ENCODE results near the gene CT47C1. TPM values are rescaled to one million over a fixed set of nuclear protein-coding genes. Genes with fewer than 3 reads are reported as not detected.

CT47C1 gene
- polyA plus RNA-seq, 1 of the 3 experiments (the other 2 are of a cell fraction), result not detected

DNA sequence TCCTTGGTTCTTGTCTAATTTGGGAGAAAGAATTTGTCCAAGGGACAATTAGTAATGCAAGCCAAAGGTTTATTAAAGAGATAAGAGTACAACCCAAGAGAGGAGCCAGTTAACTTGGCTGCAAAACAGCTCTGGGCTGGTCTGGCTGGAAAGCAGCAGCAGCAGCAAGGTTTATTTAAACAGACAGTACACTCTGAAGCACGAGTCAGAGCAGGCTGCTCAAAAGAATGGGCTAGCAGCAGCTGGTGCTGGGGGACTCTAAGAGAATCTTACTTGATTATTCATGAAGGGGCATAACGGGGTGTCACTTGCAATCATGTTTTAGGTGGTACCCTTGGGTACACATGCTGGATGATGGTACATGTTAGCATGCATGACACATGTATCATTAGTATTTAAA lies 17.1 kb upstream of the CT47C1 start:
- Histone ChIP-seq H3K4me3 (ENCODE audit: low read depth in 2 of 2, low read length in 1 of 2) (no peak overlapping the region), H3K4me1 (ENCODE audit: control insufficient read depth in 1 of 2, insufficient read depth in 2 of 2, low read depth in 1 of 2, low read length in 1 of 2) (no peaks in the 10 kb centered on the region), H3K9me3 (no peaks in the 10 kb centered on the region), H3K4me2 (no peak overlapping the region), H3K9me2 (no peaks in the 10 kb centered on the region), H3F3A (replicated peaks; ENCODE audit: insufficient read depth) (no peaks in the 10 kb centered on the region), H3K9ac (no peak overlapping the region), H4K20me1 (ENCODE audit: insufficient read depth) (no peaks in the 10 kb centered on the region), H3K79me2 (ENCODE audit: insufficient read depth) (no peaks in the 10 kb centered on the region), H3K36me3 (replicated peaks in 1 of 2; ENCODE audit: control insufficient read depth in 1 of 2, insufficient read depth in 2 of 2, low read length in 1 of 2) (no peaks in the 10 kb centered on the region), H3K27ac (ENCODE audit: low read depth in 2 of 2, low read length in 1 of 2) (no peak overlapping the region), H3K27me3 (ENCODE audit: insufficient read depth) (no peaks in the 10 kb centered on the region), H2AFZ (ENCODE audit: low read depth) (no peak overlapping the region)
- ChIA-PET CTCF (interaction anchor here (1.1 kb wide), 1 partner anchor 10 kb away, joined by 3 read pairs; no protein-coding TSS in a partner anchor), POLR2A (no interaction called here)
- DNase-seq, result no peak
- WGBS (ENCODE audit: low lambda C conversion rate), result 18% methylated on average over 2 of the region's 2 CpGs
- TF ChIP-seq TCF12 (IDR thresholded peaks at IDR 0.05) (no peak), SIN3A (IDR thresholded peaks at IDR 0.05; ENCODE audit: borderline replicate concordance, low read depth, low read length) (no peak), FOXM1 (IDR thresholded peaks at IDR 0.05; ENCODE audit: low read depth) (no peak), RAD21 (IDR thresholded peaks at IDR 0.05; ENCODE audit: low read length) (no peak), TAF1 (IDR thresholded peaks at IDR 0.05; ENCODE audit: borderline replicate concordance, low read depth, low read length) (no peak), MEF2A (IDR thresholded peaks at IDR 0.05; ENCODE audit: borderline replicate concordance, low read depth) (no peak), ELF1 (IDR thresholded peaks at IDR 0.05) (no peak), GABPA (IDR thresholded peaks at IDR 0.05; ENCODE audit: low read depth) (no peak), EZH2phosphoT487 (IDR thresholded peaks at IDR 0.05; ENCODE audit: borderline replicate concordance, low read depth) (no peak)
- TF ChIP-seq, protein P1, sequence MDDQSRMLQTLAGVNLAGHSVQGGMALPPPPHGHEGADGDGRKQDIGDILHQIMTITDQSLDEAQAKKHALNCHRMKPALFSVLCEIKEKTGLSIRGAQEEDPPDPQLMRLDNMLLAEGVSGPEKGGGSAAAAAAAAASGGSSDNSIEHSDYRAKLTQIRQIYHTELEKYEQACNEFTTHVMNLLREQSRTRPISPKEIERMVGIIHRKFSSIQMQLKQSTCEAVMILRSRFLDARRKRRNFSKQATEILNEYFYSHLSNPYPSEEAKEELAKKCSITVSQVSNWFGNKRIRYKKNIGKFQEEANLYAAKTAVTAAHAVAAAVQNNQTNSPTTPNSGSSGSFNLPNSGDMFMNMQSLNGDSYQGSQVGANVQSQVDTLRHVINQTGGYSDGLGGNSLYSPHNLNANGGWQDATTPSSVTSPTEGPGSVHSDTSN (IDR thresholded peaks at IDR 0.05), result no peak
- TF ChIP-seq, protein P2, sequence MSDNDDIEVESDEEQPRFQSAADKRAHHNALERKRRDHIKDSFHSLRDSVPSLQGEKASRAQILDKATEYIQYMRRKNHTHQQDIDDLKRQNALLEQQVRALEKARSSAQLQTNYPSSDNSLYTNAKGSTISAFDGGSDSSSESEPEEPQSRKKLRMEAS (IDR thresholded peaks at IDR 0.05; ENCODE audit: low read depth), result no peak

GRCh38 chrX:119062750-119063374 lies 9.9 kb upstream of the CT47C1 start:
- Histone ChIP-seq H3K4me1 (ENCODE audit: control insufficient read depth in 1 of 2, insufficient read depth in 2 of 2, low read depth in 1 of 2, low read length in 1 of 2) (no peaks in the 10 kb centered on the region), H3K36me3 (replicated peaks in 1 of 2; ENCODE audit: control insufficient read depth in 1 of 2, insufficient read depth in 2 of 2, low read length in 1 of 2) (no peaks in the 10 kb centered on the region), H3K79me2 (ENCODE audit: insufficient read depth) (no peaks in the 10 kb centered on the region), H4K20me1 (ENCODE audit: insufficient read depth) (no peaks in the 10 kb centered on the region), H3K9ac (no peak overlapping the region), H3K9me2 (no peaks in the 10 kb centered on the region), H3K9me3 (no peaks in the 10 kb centered on the region), H2AFZ (ENCODE audit: low read depth) (no peak overlapping the region), H3K4me2 (no peak overlapping the region), H3K4me3 (ENCODE audit: low read depth in 2 of 2, low read length in 1 of 2) (no peak overlapping the region), H3K27me3 (ENCODE audit: insufficient read depth) (no peaks in the 10 kb centered on the region), H3F3A (replicated peaks; ENCODE audit: insufficient read depth) (no peaks in the 10 kb centered on the region), H3K27ac (ENCODE audit: low read depth in 2 of 2, low read length in 1 of 2) (no peak overlapping the region)
- TF ChIP-seq TCF12 (IDR thresholded peaks at IDR 0.05) (0 out of 2 replicates have a peak, but pooled peaks have one; percentile 30), ELF1 (IDR thresholded peaks at IDR 0.05) (no peak)
- TF ChIP-seq, protein P1 (IDR thresholded peaks at IDR 0.05), result peak; percentile 2; the same call in 1 of the 2 replicates
- WGBS (ENCODE audit: low lambda C conversion rate), result 17% methylated on average over 6 of the region's 6 CpGs
- ChIA-PET CTCF (no interaction called here), POLR2A (no interaction called here)
- no peak for DNase-seq

Measured in SK-N-SH (cell line).